ENCODE measurements around the gene PYDC2.

GRCh38 chr3:191470545-191470944 lies 9.6 kb downstream of the PYDC2 start:
- TF ChIP-seq CTCF (IDR thresholded peaks at IDR 0.05) (no peak), POLR2AphosphoS5 (IDR thresholded peaks at IDR 0.05) (no peak)
